ENCODE results near the gene BRIP1. TPM values are rescaled to one million over a fixed set of nuclear protein-coding genes. Genes with fewer than 3 reads are reported as not detected.
A peak's percentile ranks its signal among the peaks of the same experiment; 100 is the strongest.

Gene BRIP1
- total and polyA plus RNA-seq, 10 of the 15 experiments (the other 5 are each of a cell fraction or from before 2014, with no cell fraction given) = 4.0 to 24.2 (median 12.8) TPM

GRCh38 chr17:61862975-61863800, at the start of gene BRIP1 (continued):
- TF ChIP-seq, protein P1, sequence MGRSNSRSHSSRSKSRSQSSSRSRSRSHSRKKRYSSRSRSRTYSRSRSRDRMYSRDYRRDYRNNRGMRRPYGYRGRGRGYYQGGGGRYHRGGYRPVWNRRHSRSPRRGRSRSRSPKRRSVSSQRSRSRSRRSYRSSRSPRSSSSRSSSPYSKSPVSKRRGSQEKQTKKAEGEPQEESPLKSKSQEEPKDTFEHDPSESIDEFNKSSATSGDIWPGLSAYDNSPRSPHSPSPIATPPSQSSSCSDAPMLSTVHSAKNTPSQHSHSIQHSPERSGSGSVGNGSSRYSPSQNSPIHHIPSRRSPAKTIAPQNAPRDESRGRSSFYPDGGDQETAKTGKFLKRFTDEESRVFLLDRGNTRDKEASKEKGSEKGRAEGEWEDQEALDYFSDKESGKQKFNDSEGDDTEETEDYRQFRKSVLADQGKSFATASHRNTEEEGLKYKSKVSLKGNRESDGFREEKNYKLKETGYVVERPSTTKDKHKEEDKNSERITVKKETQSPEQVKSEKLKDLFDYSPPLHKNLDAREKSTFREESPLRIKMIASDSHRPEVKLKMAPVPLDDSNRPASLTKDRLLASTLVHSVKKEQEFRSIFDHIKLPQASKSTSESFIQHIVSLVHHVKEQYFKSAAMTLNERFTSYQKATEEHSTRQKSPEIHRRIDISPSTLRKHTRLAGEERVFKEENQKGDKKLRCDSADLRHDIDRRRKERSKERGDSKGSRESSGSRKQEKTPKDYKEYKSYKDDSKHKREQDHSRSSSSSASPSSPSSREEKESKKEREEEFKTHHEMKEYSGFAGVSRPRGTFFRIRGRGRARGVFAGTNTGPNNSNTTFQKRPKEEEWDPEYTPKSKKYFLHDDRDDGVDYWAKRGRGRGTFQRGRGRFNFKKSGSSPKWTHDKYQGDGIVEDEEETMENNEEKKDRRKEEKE (IDR thresholded peaks at IDR 0.05) = no peak
- TF ChIP-seq FOXM1 (IDR thresholded peaks at IDR 0.05; ENCODE audit: low read depth, low read length) (no peak), STAT1 (conservative IDR thresholded peaks at IDR 0.05) (0 out of 2 replicates have a peak, but pooled peaks have one; percentile 48), CREM (IDR thresholded peaks at IDR 0.05; ENCODE audit: low read depth) (peak; percentile 23; the same call in 1 of the 2 replicates), IKZF2 (IDR thresholded peaks at IDR 0.05) (peak; percentile 23 to 54; a peak in 1 of 4 replicates), POLR2A (IDR thresholded peaks at IDR 0.05; ENCODE audit: low read depth, low read length) (peak; percentile 91), KAT2A (conservative IDR thresholded peaks at IDR 0.05; ENCODE audit: control insufficient read depth, low read depth, low read length) (no peak), YBX1 (IDR thresholded peaks at IDR 0.05) (no peak), RAD51 (IDR thresholded peaks at IDR 0.05) (no peak), ZNF274 (IDR thresholded peaks at IDR 0.05; ENCODE audit: insufficient read depth, insufficient read length) (no peak), NFIC (IDR thresholded peaks at IDR 0.05; ENCODE audit: low read depth, low read length) (no peak; the same call in 1 of the 2 replicates)
- TF ChIP-seq, protein P2, sequence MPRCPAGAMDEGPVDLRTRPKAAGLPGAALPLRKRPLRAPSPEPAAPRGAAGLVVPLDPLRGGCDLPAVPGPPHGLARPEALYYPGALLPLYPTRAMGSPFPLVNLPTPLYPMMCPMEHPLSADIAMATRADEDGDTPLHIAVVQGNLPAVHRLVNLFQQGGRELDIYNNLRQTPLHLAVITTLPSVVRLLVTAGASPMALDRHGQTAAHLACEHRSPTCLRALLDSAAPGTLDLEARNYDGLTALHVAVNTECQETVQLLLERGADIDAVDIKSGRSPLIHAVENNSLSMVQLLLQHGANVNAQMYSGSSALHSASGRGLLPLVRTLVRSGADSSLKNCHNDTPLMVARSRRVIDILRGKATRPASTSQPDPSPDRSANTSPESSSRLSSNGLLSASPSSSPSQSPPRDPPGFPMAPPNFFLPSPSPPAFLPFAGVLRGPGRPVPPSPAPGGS (IDR thresholded peaks at IDR 0.05; ENCODE audit: borderline replicate concordance, insufficient read depth, low read depth, low read length, poor library complexity, severe bottlenecking) = no peak
- TF ChIP-seq, protein P3, sequence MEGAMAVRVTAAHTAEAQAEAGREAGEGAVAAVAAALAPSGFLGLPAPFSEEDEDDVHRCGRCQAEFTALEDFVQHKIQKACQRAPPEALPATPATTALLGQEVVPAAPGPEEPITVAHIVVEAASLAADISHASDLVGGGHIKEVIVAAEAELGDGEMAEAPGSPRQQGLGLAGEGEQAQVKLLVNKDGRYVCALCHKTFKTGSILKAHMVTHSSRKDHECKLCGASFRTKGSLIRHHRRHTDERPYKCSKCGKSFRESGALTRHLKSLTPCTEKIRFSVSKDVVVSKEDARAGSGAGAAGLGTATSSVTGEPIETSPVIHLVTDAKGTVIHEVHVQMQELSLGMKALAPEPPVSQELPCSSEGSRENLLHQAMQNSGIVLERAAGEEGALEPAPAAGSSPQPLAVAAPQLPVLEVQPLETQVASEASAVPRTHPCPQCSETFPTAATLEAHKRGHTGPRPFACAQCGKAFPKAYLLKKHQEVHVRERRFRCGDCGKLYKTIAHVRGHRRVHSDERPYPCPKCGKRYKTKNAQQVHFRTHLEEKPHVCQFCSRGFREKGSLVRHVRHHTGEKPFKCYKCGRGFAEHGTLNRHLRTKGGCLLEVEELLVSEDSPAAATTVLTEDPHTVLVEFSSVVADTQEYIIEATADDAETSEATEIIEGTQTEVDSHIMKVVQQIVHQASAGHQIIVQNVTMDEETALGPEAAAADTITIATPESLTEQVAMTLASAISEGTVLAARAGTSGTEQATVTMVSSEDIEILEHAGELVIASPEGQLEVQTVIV (IDR thresholded peaks at IDR 0.05; ENCODE audit: borderline replicate concordance, partially characterized antibody) = peak; percentile 43
- TF ChIP-seq, protein P4, sequence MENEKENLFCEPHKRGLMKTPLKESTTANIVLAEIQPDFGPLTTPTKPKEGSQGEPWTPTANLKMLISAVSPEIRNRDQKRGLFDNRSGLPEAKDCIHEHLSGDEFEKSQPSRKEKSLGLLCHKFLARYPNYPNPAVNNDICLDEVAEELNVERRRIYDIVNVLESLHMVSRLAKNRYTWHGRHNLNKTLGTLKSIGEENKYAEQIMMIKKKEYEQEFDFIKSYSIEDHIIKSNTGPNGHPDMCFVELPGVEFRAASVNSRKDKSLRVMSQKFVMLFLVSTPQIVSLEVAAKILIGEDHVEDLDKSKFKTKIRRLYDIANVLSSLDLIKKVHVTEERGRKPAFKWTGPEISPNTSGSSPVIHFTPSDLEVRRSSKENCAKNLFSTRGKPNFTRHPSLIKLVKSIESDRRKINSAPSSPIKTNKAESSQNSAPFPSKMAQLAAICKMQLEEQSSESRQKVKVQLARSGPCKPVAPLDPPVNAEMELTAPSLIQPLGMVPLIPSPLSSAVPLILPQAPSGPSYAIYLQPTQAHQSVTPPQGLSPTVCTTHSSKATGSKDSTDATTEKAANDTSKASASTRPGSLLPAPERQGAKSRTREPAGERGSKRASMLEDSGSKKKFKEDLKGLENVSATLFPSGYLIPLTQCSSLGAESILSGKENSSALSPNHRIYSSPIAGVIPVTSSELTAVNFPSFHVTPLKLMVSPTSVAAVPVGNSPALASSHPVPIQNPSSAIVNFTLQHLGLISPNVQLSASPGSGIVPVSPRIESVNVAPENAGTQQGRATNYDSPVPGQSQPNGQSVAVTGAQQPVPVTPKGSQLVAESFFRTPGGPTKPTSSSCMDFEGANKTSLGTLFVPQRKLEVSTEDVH (IDR thresholded peaks at IDR 0.05; ENCODE audit: low read depth, partially characterized antibody) = peak; percentile 98
- TF ChIP-seq, protein P5, sequence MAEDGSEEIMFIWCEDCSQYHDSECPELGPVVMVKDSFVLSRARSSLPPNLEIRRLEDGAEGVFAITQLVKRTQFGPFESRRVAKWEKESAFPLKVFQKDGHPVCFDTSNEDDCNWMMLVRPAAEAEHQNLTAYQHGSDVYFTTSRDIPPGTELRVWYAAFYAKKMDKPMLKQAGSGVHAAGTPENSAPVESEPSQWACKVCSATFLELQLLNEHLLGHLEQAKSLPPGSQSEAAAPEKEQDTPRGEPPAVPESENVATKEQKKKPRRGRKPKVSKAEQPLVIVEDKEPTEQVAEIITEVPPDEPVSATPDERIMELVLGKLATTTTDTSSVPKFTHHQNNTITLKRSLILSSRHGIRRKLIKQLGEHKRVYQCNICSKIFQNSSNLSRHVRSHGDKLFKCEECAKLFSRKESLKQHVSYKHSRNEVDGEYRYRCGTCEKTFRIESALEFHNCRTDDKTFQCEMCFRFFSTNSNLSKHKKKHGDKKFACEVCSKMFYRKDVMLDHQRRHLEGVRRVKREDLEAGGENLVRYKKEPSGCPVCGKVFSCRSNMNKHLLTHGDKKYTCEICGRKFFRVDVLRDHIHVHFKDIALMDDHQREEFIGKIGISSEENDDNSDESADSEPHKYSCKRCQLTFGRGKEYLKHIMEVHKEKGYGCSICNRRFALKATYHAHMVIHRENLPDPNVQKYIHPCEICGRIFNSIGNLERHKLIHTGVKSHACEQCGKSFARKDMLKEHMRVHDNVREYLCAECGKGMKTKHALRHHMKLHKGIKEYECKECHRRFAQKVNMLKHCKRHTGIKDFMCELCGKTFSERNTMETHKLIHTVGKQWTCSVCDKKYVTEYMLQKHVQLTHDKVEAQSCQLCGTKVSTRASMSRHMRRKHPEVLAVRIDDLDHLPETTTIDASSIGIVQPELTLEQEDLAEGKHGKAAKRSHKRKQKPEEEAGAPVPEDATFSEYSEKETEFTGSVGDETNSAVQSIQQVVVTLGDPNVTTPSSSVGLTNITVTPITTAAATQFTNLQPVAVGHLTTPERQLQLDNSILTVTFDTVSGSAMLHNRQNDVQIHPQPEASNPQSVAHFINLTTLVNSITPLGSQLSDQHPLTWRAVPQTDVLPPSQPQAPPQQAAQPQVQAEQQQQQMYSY (CRISPR knock-in tag; IDR thresholded peaks at IDR 0.05) = no peak
